Prostate gland (tissue), 2 donors: Measurements from ENCODE around the gene POLR2H.

ENCODE experiments used
- POLR2A ChIP-seq: fragments of 450-650 bp; IDR thresholded peaks from one replicate; pipeline ENCODE4 v1.6.1; 2016; ENCODE audit warnings: antibody characterized with exemption, mild to moderate bottlenecking
- POLR2AphosphoS5 ChIP-seq: sonication (generic); formaldehyde crosslinking; IDR thresholded peaks from one replicate; pipeline ENCODE4 v1.6.1; 2017; ENCODE audit warnings: antibody characterized with exemption
- TF ChIP-seq, protein P1 (sequence below), 4 experiments: fragments of 200-600 bp in 2 of 4; fragments of 450-650 bp in 2 of 4; sonication (generic) in 2 of 4; IDR thresholded peaks; 1 replicate in 3 of 4; 2 replicates in 1 of 4; pipeline ENCODE4 v1.5.1; 2016 to 2019; ENCODE audit warnings: antibody characterized with exemption in 4 of 4, mild to moderate bottlenecking in 2 of 4, moderate library complexity in 2 of 4

DNA sequence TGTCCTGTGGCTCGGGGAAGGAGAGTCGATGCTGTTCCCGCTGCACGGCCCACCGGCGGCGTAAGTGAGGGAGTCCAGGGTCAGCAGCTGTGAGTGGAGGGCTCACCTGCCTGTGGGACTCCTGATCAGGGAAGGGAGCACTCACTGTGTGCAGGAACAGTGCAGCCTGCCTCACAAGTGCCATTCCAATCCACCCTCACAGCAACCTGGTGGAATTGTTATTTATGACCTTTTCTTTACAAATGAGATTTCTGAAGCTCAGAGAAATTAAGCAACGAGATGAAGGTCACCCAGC, 27.4 kb downstream of the POLR2H start:
- TF ChIP-seq, protein P1, sequence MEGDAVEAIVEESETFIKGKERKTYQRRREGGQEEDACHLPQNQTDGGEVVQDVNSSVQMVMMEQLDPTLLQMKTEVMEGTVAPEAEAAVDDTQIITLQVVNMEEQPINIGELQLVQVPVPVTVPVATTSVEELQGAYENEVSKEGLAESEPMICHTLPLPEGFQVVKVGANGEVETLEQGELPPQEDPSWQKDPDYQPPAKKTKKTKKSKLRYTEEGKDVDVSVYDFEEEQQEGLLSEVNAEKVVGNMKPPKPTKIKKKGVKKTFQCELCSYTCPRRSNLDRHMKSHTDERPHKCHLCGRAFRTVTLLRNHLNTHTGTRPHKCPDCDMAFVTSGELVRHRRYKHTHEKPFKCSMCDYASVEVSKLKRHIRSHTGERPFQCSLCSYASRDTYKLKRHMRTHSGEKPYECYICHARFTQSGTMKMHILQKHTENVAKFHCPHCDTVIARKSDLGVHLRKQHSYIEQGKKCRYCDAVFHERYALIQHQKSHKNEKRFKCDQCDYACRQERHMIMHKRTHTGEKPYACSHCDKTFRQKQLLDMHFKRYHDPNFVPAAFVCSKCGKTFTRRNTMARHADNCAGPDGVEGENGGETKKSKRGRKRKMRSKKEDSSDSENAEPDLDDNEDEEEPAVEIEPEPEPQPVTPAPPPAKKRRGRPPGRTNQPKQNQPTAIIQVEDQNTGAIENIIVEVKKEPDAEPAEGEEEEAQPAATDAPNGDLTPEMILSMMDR (IDR thresholded peaks at IDR 0.05), result no peak
- TF ChIP-seq POLR2AphosphoS5, result no peak
- TF ChIP-seq POLR2A, result no peak
